BLaER1 treated with 17β-estradiol and CSF1 and Interleukin-3, amounts not matched to agents 10 nM and 100 nM (cell line): Measurements from ENCODE around the gene THSD7B.

Experiments
- H3K27ac ChIP-seq, 11 experiments: shearing (Covaris generic); formaldehyde crosslinking; 2 replicates each; pipeline ENCODE4 v1.8.1; 2022
- H3K27me3 ChIP-seq, 11 experiments: shearing (Covaris generic); formaldehyde crosslinking; 2 replicates each; pipeline ENCODE4 v1.8.1; 2022
- H3K36me3 ChIP-seq, 11 experiments: shearing (Covaris generic); formaldehyde crosslinking; 2 replicates each; pipeline ENCODE4 v1.8.1; 2022
- H3K4me1 ChIP-seq, 10 experiments: shearing (Covaris generic); formaldehyde crosslinking; 2 replicates each; pipeline ENCODE4 v1.8.1; 2022
- H3K4me2 ChIP-seq, 11 experiments: shearing (Covaris generic); formaldehyde crosslinking; 2 replicates each; pipeline ENCODE4 v1.8.1; 2022
- H3K4me3 ChIP-seq, 10 experiments: shearing (Covaris generic); formaldehyde crosslinking; 2 replicates each; pipeline ENCODE4 v1.8.1; 2022
- H3K9ac ChIP-seq, 11 experiments: shearing (Covaris generic); formaldehyde crosslinking; 2 replicates each; pipeline ENCODE4 v1.8.1; 2022
- H3K9me3 ChIP-seq, 11 experiments: shearing (Covaris generic); formaldehyde crosslinking; replicated peaks in 1 of 11; 2 replicates each; pipeline ENCODE4 v1.8.1; 2022
- H4K20me1 ChIP-seq, 11 experiments: shearing (Covaris generic); formaldehyde crosslinking; 2 replicates each; pipeline ENCODE4 v1.8.1; 2022
- Cebpa-rat ChIP-seq, 11 experiments: shearing (Covaris generic); IDR thresholded peaks; 2 replicates each; pipeline ENCODE4 v1.8.1; 2022

Gene THSD7B

DNA sequence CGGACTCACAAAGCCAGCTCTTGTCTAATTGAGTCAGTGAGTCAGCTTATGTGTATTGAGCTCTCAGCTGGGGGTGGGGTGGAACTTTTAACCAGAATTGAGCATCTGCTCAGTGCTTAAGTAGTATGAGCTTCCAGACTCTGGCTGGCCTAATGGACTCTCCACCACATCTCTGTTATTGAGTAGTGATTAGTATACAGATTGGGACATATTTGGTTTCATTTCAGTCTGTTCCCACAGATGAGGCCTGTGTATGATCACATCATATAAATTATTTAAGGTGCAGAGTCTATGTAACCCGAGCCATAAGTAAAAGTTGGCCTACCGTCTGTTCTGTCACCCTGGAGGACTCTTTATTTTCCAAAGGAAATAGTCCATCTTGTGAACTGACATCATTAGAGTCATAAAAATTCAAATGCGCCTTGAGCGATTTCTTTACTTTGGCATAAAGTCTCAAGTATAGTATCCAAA is 152.1 kb downstream of the THSD7B start:
- H3K4me3 ChIP-seq = no peak overlapping the region
- TF ChIP-seq Cebpa-rat (IDR thresholded peaks at IDR 0.05) = no peak
- no peaks in the 10 kb centered on the region for H3K27me3 ChIP-seq
- peaks cover 19 to 32% (median 24%) of the 10 kb centered on the region in 11 experiments for H3K9me3 ChIP-seq
- H3K4me1 ChIP-seq = no peaks in the 10 kb centered on the region
- H3K36me3 ChIP-seq = no peaks in the 10 kb centered on the region
- no peak overlapping the region for H3K4me2 ChIP-seq
- H3K27ac ChIP-seq = no peak overlapping the region
- no peak overlapping the region for H3K9ac ChIP-seq
- H4K20me1 ChIP-seq = no peaks in the 10 kb centered on the region

DNA sequence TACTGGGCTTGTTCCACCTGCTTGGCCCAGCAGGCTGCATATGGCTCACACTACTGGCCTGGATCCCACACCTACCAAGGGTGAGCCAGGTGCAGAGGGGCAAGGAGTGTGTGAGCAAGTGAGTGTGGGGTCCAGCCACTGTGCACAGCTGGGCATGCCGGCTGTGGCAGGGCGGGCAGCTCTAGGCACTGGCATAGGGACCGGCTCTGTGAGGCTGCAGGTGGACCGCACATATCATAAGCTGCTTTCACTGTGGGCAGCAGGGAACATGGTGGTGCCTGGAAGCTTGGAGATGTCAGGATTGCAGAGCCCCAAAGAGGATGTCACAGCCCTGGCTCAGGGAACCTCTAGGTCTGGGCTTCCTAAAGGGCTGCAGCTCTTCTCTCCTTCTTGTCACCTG is 154.3 kb downstream of the THSD7B start:
- no peak overlapping the region for H3K27ac ChIP-seq
- no peak for TF ChIP-seq Cebpa-rat (IDR thresholded peaks at IDR 0.05)
- no peaks in the 10 kb centered on the region for H3K36me3 ChIP-seq
- peaks cover 13 to 19% (median 16%) of the 10 kb centered on the region in 11 experiments for H3K9me3 ChIP-seq
- H3K27me3 ChIP-seq = no peaks in the 10 kb centered on the region
- H4K20me1 ChIP-seq = no peaks in the 10 kb centered on the region
- H3K4me1 ChIP-seq = no peaks in the 10 kb centered on the region
- H3K9ac ChIP-seq = no peak overlapping the region
- no peak overlapping the region for H3K4me3 ChIP-seq
- no peak overlapping the region for H3K4me2 ChIP-seq

DNA sequence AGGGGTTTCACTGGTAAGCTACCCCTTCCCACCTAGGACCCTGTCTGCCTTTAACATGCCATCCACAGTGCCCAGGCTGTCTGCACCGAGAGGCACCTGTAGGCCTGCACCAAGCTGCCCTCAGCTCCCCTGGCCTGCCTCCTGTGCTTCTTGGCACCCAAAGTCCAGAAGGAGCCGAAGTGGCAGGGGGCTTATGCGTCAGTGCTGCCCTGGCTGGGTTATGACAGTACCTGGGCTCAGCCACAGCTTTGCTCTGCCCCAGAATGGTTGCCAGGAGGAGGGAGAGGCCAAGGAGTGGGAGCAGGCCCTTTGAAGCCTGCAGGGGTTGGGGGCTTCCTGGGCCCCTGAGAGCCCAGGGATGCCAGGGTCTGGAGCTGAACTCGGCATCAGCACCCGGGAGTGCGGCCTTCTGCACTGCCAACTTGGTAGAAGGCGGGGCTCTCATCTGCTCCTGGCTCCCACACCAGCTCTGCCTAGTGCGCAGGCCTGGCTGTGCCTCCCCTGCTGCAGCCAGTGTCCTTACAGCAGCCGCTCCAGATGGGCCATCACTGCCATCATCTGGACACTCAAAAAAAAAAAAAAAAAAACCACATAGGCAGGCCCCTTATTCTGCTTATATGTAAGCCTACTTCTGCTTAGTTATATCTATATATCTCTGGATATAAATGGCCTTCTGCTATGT is 155.4 kb downstream of the THSD7B start:
- Histone ChIP-seq H3K4me1 (no peaks in the 10 kb centered on the region), H3K36me3 (no peaks in the 10 kb centered on the region), H3K9ac (no peak overlapping the region), H3K4me3 (no peak overlapping the region), H4K20me1 (no peaks in the 10 kb centered on the region), H3K27me3 (no peaks in the 10 kb centered on the region), H3K9me3 (peaks cover 13 to 24% (median 18%) of the 10 kb centered on the region in 11 experiments), H3K4me2 (no peak overlapping the region), H3K27ac (no peak overlapping the region)
- TF ChIP-seq Cebpa-rat (IDR thresholded peaks at IDR 0.05) = no peak

DNA sequence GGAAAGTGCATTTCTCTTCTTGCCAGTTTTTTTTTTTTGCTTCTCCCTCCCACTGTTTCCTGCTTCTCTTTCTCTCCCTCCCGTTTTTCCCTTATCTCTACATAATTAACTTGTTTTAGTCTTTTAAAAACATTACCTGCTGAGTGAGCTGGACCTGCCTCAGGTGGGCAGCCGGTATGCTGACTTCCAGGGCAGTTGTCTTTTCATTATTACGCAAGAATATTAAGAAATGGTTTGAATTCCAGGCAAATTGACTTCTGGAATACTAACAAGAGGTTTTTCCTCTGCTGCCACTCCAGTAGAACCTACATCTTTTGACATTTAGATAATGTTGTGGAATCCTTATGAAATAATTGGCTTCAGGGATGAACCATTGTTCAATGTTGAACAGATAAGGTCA is 161.8 kb downstream of the THSD7B start:
- H3K27ac ChIP-seq = no peak overlapping the region
- H3K9me3 ChIP-seq = peaks cover 0 to 8% (median 0%) of the 10 kb centered on the region in 11 experiments; a peak in 4 of 22 replicates
- H3K9ac ChIP-seq = no peak overlapping the region
- no peaks in the 10 kb centered on the region for H3K27me3 ChIP-seq
- TF ChIP-seq Cebpa-rat (IDR thresholded peaks at IDR 0.05) = peak in 8 of 11 experiments; percentile 17 to 90 (median 50); a peak in 7 of 22 replicates
- H3K4me3 ChIP-seq = no peak overlapping the region
- peak overlapping the region in 2 of 11 experiments; percentile 12 to 15; a peak in 1 of 22 replicates for H3K4me2 ChIP-seq
- H3K36me3 ChIP-seq = no peaks in the 10 kb centered on the region
- peaks cover 6 to 19% (median 12%) of the 10 kb centered on the region in 10 experiments for H3K4me1 ChIP-seq
- no peaks in the 10 kb centered on the region for H4K20me1 ChIP-seq

DNA sequence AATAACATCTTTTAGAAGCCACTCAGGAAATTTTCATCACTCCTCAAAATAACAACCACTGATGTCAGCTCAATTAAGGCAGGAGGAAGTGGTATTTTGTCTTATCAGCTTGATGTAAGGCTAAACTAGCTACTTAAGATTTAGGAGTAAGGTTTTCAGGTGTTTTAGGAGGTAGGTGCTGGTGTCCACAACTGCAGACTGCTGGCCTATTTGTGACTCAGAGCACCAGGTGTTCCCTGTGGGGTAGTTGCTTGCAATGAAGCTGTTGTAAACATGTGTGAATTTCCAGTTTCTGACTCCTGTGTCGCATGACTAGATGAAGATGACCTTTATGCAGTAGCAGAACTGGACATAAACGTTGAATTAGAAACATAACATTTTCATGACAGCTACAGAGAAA is 164.2 kb downstream of the THSD7B start:
- no peaks in the 10 kb centered on the region for H4K20me1 ChIP-seq
- no peaks in the 10 kb centered on the region for H3K27me3 ChIP-seq
- no peak overlapping the region for H3K27ac ChIP-seq
- H3K9me3 ChIP-seq = peaks cover 0 to 8% (median 0%) of the 10 kb centered on the region in 11 experiments; a peak in 4 of 22 replicates
- H3K4me3 ChIP-seq = no peak overlapping the region
- peaks cover 6 to 19% (median 12%) of the 10 kb centered on the region in 10 experiments for H3K4me1 ChIP-seq
- TF ChIP-seq Cebpa-rat (IDR thresholded peaks at IDR 0.05) = no peak
- no peaks in the 10 kb centered on the region for H3K36me3 ChIP-seq
- H3K9ac ChIP-seq = no peak overlapping the region
- peak overlapping the region; percentile 12 to 58 (median 29); a peak in 16 of 22 replicates for H3K4me2 ChIP-seq

DNA sequence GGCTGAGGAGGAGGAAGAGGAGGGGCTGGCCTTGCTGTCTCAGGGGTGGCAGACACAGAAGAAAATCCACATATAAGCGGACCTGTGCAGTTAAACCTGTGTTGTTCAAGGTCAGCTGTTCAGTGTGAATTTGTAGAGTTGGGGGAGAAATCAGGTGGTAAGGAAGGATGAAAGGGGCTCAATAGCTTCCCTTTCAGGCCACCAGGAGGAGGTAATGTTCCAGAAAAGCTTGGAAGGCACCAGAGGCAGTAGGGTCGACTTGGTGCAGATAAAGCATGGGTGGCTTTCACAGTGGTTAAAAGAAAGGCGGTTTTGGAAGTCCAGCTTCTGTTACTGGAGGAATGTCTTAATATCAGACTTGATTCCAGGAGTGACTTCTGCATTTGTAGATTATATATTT is 167.4 kb downstream of the THSD7B start:
- peaks cover 0 to 5% (median 0%) of the 10 kb centered on the region in 11 experiments; a peak in 2 of 22 replicates for H3K9me3 ChIP-seq
- H3K27ac ChIP-seq = no peak overlapping the region
- H3K4me1 ChIP-seq = peaks cover 6 to 13% (median 12%) of the 10 kb centered on the region in 10 experiments
- H3K27me3 ChIP-seq = no peaks in the 10 kb centered on the region
- no peak overlapping the region for H3K4me2 ChIP-seq
- H4K20me1 ChIP-seq = no peaks in the 10 kb centered on the region
- TF ChIP-seq Cebpa-rat (IDR thresholded peaks at IDR 0.05) = no peak
- no peak overlapping the region for H3K9ac ChIP-seq
- no peaks in the 10 kb centered on the region for H3K36me3 ChIP-seq
- H3K4me3 ChIP-seq = no peak overlapping the region

DNA sequence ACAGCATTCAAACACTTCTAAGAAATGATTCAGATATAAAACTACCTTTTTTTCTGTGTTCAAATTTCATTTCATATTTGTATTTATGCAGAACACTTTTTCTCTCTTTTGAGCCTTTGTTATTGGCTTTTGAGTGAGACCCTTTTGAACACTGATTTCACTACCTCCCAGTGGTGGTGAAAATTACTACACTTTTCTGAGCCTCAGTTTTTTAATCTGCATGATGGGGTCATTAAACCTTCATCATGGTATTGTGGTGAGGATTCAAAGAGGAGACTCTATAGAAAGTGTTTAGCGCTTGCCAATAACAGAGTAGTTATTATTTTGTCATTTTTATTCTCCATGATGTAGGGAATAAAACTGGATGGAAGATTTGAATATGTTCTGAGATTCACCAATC is 169.8 kb downstream of the THSD7B start:
- Histone ChIP-seq H3K27me3 (no peaks in the 10 kb centered on the region), H3K4me1 (no peaks in the 10 kb centered on the region; a peak in 1 of 20 replicates), H3K9me3 (peaks cover 0 to 5% (median 0%) of the 10 kb centered on the region in 11 experiments; a peak in 2 of 22 replicates), H3K27ac (no peak overlapping the region), H3K36me3 (no peaks in the 10 kb centered on the region), H3K4me3 (no peak overlapping the region), H3K9ac (no peak overlapping the region), H4K20me1 (no peaks in the 10 kb centered on the region), H3K4me2 (no peak overlapping the region)
- TF ChIP-seq Cebpa-rat (IDR thresholded peaks at IDR 0.05) = no peak

DNA sequence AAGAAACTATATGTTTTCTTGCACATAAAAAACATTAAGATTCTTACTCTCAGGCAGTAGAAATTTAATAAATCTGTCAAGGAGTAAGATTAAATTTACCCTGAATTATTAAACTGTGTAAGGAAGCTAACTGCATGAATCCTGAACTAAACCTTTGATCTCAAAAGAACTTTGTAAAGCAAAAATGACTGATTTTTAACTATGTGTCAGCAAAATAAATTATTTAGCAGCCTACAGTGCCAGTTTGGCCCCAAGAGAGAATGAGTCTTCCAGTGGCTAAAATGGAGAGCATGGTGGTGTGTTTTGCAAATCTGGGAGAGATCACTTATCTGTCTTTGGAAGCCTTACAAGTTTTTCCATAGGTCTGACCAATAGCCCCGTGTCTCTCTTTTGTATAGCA is 190.7 kb downstream of the THSD7B start:
- no peaks in the 10 kb centered on the region for H3K36me3 ChIP-seq
- no peak overlapping the region for H3K4me3 ChIP-seq
- no peak overlapping the region for H3K4me2 ChIP-seq
- no peak overlapping the region for H3K27ac ChIP-seq
- no peaks in the 10 kb centered on the region for H3K9me3 ChIP-seq
- no peak for TF ChIP-seq Cebpa-rat (IDR thresholded peaks at IDR 0.05)
- H3K9ac ChIP-seq = no peak overlapping the region
- no peaks in the 10 kb centered on the region; a peak in 1 of 20 replicates for H3K4me1 ChIP-seq
- H4K20me1 ChIP-seq = no peaks in the 10 kb centered on the region
- no peaks in the 10 kb centered on the region for H3K27me3 ChIP-seq

DNA sequence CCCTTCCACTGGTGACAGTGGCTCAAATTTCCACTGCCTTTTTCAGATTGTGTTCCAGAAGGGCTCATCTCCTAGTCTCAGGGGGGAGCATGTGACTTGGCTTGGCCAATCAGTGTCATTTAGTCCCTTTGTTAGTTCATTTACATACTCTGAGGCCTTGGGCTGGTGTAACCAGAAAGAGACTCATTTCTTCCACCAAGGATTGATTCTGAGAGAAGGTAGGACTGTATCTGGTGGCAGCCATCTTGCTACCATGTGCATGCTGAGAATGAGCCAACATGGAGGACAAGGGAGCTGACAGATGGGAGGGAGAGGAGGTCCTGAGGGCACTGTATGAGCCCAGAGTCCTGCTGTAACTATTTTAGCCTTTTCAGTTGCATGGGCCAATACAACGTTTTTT is 191.7 kb downstream of the THSD7B start:
- Histone ChIP-seq H3K9me3 (no peaks in the 10 kb centered on the region), H3K27me3 (no peaks in the 10 kb centered on the region), H3K36me3 (no peaks in the 10 kb centered on the region), H4K20me1 (no peaks in the 10 kb centered on the region), H3K9ac (no peak overlapping the region), H3K4me1 (no peaks in the 10 kb centered on the region), H3K27ac (no peak overlapping the region), H3K4me2 (no peak overlapping the region), H3K4me3 (no peak overlapping the region)
- no peak for TF ChIP-seq Cebpa-rat (IDR thresholded peaks at IDR 0.05)
